SK-N-SH (cell line): ENCODE results near the gene TRIM29. TPM values are rescaled to one million over a fixed set of nuclear protein-coding genes. Genes with fewer than 3 reads are reported as not detected.

Source experiments
- CTCF ChIA-PET: fragments of 300-600, 350-600 bp; formaldehyde crosslinking; extraction: SDS; loops from one replicate; lab custom pipeline; 2021; lab: Yijun Ruan, JAX
- POLR2A ChIA-PET: fragments of 350-600 bp; sonication (Branson Sonifier 250); formaldehyde crosslinking; extraction: SDS; loops from one replicate; lab custom pipeline; 2020; ENCODE audit warnings: antibody characterized with exemption, inconsistent platforms; lab: Yijun Ruan, JAX
- DNase-seq: peaks from one replicate; pipeline ENCODE4 v3.0.0; 2012
- H2AFZ ChIP-seq: fragments of 200-600 bp; sonication (generic); 2 replicates; pipeline ENCODE4 v1.8.1; 2016; ENCODE audit warnings: antibody characterized with exemption, mild to moderate bottlenecking, low read depth
- H3F3A ChIP-seq: fragments of 200-600 bp; sonication (generic); replicated peaks from 2 replicates; pipeline ENCODE3; 2016; ENCODE audit warnings: antibody characterized with exemption, mild to moderate bottlenecking; ENCODE audit not compliant: insufficient read depth
- H3K27ac ChIP-seq, 2 experiments: fragments of 200-500 bp in 1 of 2; fragments of 200-600 bp in 1 of 2; sonication (Bioruptor generic) in 1 of 2; sonication (generic), shearing (Covaris generic) in 1 of 2; 2 replicates each; pipeline versions ENCODE4 v1.5.1 to v1.6.1; 2014 to 2016; ENCODE audit warnings: low read depth in 2 of 2, inconsistent platforms in 1 of 2, low read length in 1 of 2, mild to moderate bottlenecking in 1 of 2, mixed read lengths in 1 of 2
- H3K27me3 ChIP-seq: fragments of 200-600 bp; sonication (generic), shearing (Covaris generic); 2 replicates; pipeline ENCODE4 v1.6.1; 2016; ENCODE audit warnings: mixed run types; ENCODE audit not compliant: insufficient read depth
- H3K36me3 ChIP-seq, 2 experiments: fragments of 200-500 bp in 1 of 2; fragments of 200-600 bp in 1 of 2; sonication (Bioruptor generic) in 1 of 2; sonication (generic) in 1 of 2; replicated peaks in 1 of 2; 2 replicates each; pipeline versions ENCODE3 to v1.5.1; 2014 to 2016; ENCODE audit warnings: low read length in 1 of 2, mild to moderate bottlenecking in 1 of 2; ENCODE audit not compliant: insufficient read depth in 2 of 2, control insufficient read depth in 1 of 2
- H3K4me1 ChIP-seq, 2 experiments: fragments of 200-500 bp in 1 of 2; fragments of 200-600 bp in 1 of 2; sonication (Bioruptor generic) in 1 of 2; sonication (generic), shearing (Covaris generic) in 1 of 2; 2 replicates each; pipeline versions ENCODE4 v1.5.1 to v1.6.1; 2014 to 2016; ENCODE audit warnings: low read depth in 1 of 2, low read length in 1 of 2, mixed run types in 1 of 2; ENCODE audit not compliant: insufficient read depth in 2 of 2, control insufficient read depth in 1 of 2
- H3K4me2 ChIP-seq: fragments of 200-600 bp; sonication (generic), shearing (Covaris generic); 2 replicates; pipeline ENCODE4 v1.6.1; 2017; ENCODE audit warnings: mixed run types
- H3K4me3 ChIP-seq, 2 experiments: fragments of 200-500 bp in 1 of 2; fragments of 200-600 bp in 1 of 2; sonication (Bioruptor generic) in 1 of 2; sonication (generic), shearing (Covaris generic) in 1 of 2; 2 replicates each; pipeline versions ENCODE4 v1.5.1 to v1.8.1; 2014 to 2016; ENCODE audit warnings: low read depth in 2 of 2, inconsistent platforms in 1 of 2, low read length in 1 of 2, mild to moderate bottlenecking in 1 of 2, mixed read lengths in 1 of 2, moderate library complexity in 1 of 2
- H3K79me2 ChIP-seq: fragments of 200-600 bp; sonication (generic); 2 replicates; pipeline ENCODE4 v1.8.1; 2017; ENCODE audit warnings: mild to moderate bottlenecking; ENCODE audit not compliant: insufficient read depth
- H3K9ac ChIP-seq: fragments of 200-600 bp; sonication (generic); 2 replicates; pipeline ENCODE4 v1.6.1; 2017; ENCODE audit warnings: mixed run types
- H3K9me2 ChIP-seq: fragments of 200-600 bp; sonication (generic); 2 replicates; pipeline ENCODE4 v1.6.1; 2017; ENCODE audit warnings: mixed run types
- H3K9me3 ChIP-seq: fragments of 200-600 bp; sonication (generic); 2 replicates; pipeline ENCODE4 v1.6.1; 2017; ENCODE audit warnings: mixed run types, mild to moderate bottlenecking, moderate library complexity
- H4K20me1 ChIP-seq: fragments of 200-600 bp; sonication (generic); 2 replicates; pipeline ENCODE4 v1.6.1; 2017; ENCODE audit warnings: mild to moderate bottlenecking, mixed run types; ENCODE audit not compliant: insufficient read depth
- EZH2phosphoT487 ChIP-seq: fragments of 200-600 bp; sonication (generic); IDR thresholded peaks from 2 replicates; pipeline ENCODE4 v1.6.1; 2017; ENCODE audit warnings: low read depth, mixed run types, mild to moderate bottlenecking, antibody characterized with exemption, moderate library complexity, borderline replicate concordance
- MEF2A ChIP-seq: IDR thresholded peaks from 2 replicates; pipeline ENCODE4 v1.4.0; 2012; ENCODE audit warnings: low read depth, borderline replicate concordance
- NRF1 ChIP-seq: IDR thresholded peaks from 2 replicates; pipeline ENCODE4 v1.6.1; 2012; ENCODE audit warnings: low read depth, mild to moderate bottlenecking, low read length
- RAD21 ChIP-seq: IDR thresholded peaks from 2 replicates; pipeline ENCODE4 v1.6.1; 2012; ENCODE audit warnings: mild to moderate bottlenecking, low read length
- RCOR1 ChIP-seq: fragments of 150-350 bp; IDR thresholded peaks from 2 replicates; pipeline ENCODE4 v1.6.1; 2017; ENCODE audit warnings: antibody characterized with exemption, low read length
- RXRA ChIP-seq: IDR thresholded peaks from 2 replicates; pipeline ENCODE4 v1.4.0; 2012; ENCODE audit warnings: low read depth, mild to moderate bottlenecking, borderline replicate concordance
- SIN3A ChIP-seq: IDR thresholded peaks from 2 replicates; pipeline ENCODE4 v1.6.1; 2012; ENCODE audit warnings: low read depth, mild to moderate bottlenecking, low read length, moderate library complexity, borderline replicate concordance
- TEAD4 ChIP-seq: IDR thresholded peaks from 2 replicates; pipeline ENCODE4 v1.4.0; 2012; ENCODE audit warnings: mild to moderate bottlenecking, borderline replicate concordance; ENCODE audit not compliant: insufficient read depth
- WGBS: methylation state at CpG from one replicate; pipeline ENCODE4 v1.1.6; 2017; ENCODE audit warnings: low lambda C conversion rate; 5-methylcytosine and 5-hydroxymethylcytosine counted together
- polyA plus RNA-seq, 3 experiments: library from polyadenylated mRNA; depleted of rRNA; stranded (reverse); fragments of >200 nt; gene quantifications; 2 replicates each; pipeline ENCODE4 v1.2.3, GENCODE V29; 2012
- TF ChIP-seq, protein P1 (sequence below): IDR thresholded peaks from 2 replicates; pipeline ENCODE4 v1.4.0; 2012; ENCODE audit warnings: low read depth
- TF ChIP-seq, protein P2 (sequence below): fragments of 150-350 bp; IDR thresholded peaks from 2 replicates; pipeline ENCODE4 v1.6.1; 2017; ENCODE audit warnings: antibody characterized with exemption, low read length, low read depth, borderline replicate concordance
- TF ChIP-seq, protein P3 (sequence below): IDR thresholded peaks from 2 replicates; pipeline ENCODE4; 2012
- TF ChIP-seq, protein P4 (sequence below): IDR thresholded peaks from 2 replicates; pipeline ENCODE4 v1.4.0; 2012; ENCODE audit warnings: low read depth, borderline replicate concordance
- TF ChIP-seq, protein P5 (sequence below): IDR thresholded peaks from 2 replicates; pipeline ENCODE4 v1.6.1; 2012; ENCODE audit warnings: mild to moderate bottlenecking, low read depth, low read length, moderate library complexity

The TRIM29 gene
- polyA plus RNA-seq, 1 of the 3 experiments (the other 2 are of a cell fraction): 0.03 TPM

DNA sequence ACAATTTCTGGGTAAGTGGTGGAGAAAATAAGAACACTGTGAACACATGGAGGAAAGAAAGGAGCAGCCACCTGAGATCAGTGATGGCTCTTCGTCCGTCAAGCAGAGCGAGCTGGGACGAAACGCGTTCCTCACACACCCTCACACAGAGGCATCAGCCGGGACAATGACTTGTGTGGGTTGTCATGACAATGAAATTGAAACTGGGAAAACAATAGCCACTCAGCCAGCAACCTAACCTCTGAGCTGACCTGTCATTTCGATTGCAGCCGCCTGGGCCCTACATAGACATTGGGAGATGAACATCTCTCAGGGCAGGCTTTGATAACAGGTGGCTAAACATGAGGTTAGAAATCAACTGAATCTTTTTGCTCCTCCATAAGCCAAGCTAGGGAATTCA is 51.3 kb downstream of the TRIM29 start:
- Histone ChIP-seq H3K27ac (no peak overlapping the region), H4K20me1 (no peaks in the 10 kb centered on the region), H3K79me2 (no peaks in the 10 kb centered on the region), H3K4me2 (no peak overlapping the region), H3K9me2 (no peaks in the 10 kb centered on the region), H3K4me1 (no peaks in the 10 kb centered on the region), H3F3A (no peaks in the 10 kb centered on the region), H3K36me3 (no peaks in the 10 kb centered on the region), H2AFZ (no peak overlapping the region), H3K9me3 (no peaks in the 10 kb centered on the region), H3K27me3 (no peaks in the 10 kb centered on the region), H3K9ac (no peak overlapping the region), H3K4me3 (no peak overlapping the region)
- TF ChIP-seq, protein P1, sequence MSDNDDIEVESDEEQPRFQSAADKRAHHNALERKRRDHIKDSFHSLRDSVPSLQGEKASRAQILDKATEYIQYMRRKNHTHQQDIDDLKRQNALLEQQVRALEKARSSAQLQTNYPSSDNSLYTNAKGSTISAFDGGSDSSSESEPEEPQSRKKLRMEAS: no peak
- TF ChIP-seq, protein P2, sequence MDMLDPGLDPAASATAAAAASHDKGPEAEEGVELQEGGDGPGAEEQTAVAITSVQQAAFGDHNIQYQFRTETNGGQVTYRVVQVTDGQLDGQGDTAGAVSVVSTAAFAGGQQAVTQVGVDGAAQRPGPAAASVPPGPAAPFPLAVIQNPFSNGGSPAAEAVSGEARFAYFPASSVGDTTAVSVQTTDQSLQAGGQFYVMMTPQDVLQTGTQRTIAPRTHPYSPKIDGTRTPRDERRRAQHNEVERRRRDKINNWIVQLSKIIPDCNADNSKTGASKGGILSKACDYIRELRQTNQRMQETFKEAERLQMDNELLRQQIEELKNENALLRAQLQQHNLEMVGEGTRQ: no peak
- no peak for TF ChIP-seq RCOR1
- TF ChIP-seq, protein P3, sequence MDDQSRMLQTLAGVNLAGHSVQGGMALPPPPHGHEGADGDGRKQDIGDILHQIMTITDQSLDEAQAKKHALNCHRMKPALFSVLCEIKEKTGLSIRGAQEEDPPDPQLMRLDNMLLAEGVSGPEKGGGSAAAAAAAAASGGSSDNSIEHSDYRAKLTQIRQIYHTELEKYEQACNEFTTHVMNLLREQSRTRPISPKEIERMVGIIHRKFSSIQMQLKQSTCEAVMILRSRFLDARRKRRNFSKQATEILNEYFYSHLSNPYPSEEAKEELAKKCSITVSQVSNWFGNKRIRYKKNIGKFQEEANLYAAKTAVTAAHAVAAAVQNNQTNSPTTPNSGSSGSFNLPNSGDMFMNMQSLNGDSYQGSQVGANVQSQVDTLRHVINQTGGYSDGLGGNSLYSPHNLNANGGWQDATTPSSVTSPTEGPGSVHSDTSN: no peak
- TF ChIP-seq, protein P4, sequence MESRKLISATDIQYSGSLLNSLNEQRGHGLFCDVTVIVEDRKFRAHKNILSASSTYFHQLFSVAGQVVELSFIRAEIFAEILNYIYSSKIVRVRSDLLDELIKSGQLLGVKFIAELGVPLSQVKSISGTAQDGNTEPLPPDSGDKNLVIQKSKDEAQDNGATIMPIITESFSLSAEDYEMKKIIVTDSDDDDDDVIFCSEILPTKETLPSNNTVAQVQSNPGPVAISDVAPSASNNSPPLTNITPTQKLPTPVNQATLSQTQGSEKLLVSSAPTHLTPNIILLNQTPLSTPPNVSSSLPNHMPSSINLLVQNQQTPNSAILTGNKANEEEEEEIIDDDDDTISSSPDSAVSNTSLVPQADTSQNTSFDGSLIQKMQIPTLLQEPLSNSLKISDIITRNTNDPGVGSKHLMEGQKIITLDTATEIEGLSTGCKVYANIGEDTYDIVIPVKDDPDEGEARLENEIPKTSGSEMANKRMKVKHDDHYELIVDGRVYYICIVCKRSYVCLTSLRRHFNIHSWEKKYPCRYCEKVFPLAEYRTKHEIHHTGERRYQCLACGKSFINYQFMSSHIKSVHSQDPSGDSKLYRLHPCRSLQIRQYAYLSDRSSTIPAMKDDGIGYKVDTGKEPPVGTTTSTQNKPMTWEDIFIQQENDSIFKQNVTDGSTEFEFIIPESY: no peak
- TF ChIP-seq RXRA: no peak
- no peak for TF ChIP-seq NRF1
- no peak for TF ChIP-seq EZH2phosphoT487
- no peak for TF ChIP-seq TEAD4
- TF ChIP-seq, protein P5, sequence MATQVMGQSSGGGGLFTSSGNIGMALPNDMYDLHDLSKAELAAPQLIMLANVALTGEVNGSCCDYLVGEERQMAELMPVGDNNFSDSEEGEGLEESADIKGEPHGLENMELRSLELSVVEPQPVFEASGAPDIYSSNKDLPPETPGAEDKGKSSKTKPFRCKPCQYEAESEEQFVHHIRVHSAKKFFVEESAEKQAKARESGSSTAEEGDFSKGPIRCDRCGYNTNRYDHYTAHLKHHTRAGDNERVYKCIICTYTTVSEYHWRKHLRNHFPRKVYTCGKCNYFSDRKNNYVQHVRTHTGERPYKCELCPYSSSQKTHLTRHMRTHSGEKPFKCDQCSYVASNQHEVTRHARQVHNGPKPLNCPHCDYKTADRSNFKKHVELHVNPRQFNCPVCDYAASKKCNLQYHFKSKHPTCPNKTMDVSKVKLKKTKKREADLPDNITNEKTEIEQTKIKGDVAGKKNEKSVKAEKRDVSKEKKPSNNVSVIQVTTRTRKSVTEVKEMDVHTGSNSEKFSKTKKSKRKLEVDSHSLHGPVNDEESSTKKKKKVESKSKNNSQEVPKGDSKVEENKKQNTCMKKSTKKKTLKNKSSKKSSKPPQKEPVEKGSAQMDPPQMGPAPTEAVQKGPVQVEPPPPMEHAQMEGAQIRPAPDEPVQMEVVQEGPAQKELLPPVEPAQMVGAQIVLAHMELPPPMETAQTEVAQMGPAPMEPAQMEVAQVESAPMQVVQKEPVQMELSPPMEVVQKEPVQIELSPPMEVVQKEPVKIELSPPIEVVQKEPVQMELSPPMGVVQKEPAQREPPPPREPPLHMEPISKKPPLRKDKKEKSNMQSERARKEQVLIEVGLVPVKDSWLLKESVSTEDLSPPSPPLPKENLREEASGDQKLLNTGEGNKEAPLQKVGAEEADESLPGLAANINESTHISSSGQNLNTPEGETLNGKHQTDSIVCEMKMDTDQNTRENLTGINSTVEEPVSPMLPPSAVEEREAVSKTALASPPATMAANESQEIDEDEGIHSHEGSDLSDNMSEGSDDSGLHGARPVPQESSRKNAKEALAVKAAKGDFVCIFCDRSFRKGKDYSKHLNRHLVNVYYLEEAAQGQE: no peak
- TF ChIP-seq MEF2A: no peak
- TF ChIP-seq SIN3A: no peak
- TF ChIP-seq RAD21: no peak
- ChIA-PET CTCF (interaction anchor here (0.7 kb wide), 1 partner anchor 179 kb away, joined by 3 read pairs; no protein-coding TSS in a partner anchor), POLR2A (no interaction called here)
- no peak for DNase-seq
- 86% methylated on average over 9 of the region's 9 CpGs for whole genome bisulfite sequencing
